Colon (tissue), 2 donors: Measurements from ENCODE around the gene SPHK2.
A peak's percentile ranks its signal among the peaks of the same experiment; 100 is the strongest.
"Not testable (repeated sequence)": the region's sequence is repeated elsewhere in the genome, so short reads cannot be mapped to it uniquely, and the experiment has no call there.

ENCODE experiments used
- FAIRE-seq: peaks from 2 replicates; lab custom pipeline; 2012; peaks lifted over from hg19 to GRCh38; lab: Jason Lieb, UNC
- donor health status: control.
- donor health status: control.

Gene SPHK2

GRCh38 chr19:48660852-48661710, 41.8 kb downstream of the SPHK2 start:
- peak; percentile 66 for FAIRE-seq

DNA sequence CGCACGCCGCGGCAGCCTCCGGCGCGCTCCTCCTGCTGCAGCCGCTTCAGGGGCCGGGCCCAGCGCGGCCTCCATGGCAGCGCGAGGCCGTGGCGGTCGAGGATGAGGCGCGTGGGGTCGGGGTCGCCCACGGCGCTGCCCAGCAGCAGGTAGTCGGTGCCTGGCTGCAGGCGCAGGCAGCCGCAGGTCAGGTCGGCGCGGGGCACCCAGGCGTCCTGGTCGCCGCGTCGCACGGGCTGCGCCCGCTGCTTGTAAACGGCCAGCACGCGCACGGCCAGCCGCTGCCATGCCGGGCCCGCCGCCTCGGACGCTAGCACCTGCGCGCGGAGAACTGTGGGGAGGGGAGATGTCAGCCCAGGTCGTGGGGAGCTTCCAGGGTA, 42.4 kb downstream of the SPHK2 start:
- FAIRE-seq, result no peak

DNA sequence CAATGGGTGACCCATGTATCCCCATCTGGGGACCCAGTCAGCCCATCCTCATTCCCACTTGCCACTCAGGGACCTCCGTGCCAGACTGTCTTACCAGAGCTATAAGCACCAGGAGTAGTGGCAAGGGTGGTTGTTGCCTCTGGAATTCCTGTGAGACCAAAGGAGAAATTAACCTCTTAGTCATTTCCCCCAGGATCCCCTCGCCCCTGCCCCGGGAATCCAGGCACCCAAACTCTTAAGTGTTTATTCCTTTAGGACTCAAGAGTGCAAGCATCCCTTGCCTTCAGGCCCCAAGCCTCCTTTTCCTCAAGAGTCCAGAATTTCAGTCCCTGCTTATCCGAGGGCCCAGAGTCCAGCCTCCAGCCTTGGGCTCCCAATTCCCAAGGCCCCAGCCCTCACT, 44.4 kb downstream of the SPHK2 start:
- no peak for FAIRE-seq

- no peak for FAIRE-seq
Measured at GRCh38 chr19:48664476-48664875, 45.2 kb downstream of the SPHK2 start.

DNA sequence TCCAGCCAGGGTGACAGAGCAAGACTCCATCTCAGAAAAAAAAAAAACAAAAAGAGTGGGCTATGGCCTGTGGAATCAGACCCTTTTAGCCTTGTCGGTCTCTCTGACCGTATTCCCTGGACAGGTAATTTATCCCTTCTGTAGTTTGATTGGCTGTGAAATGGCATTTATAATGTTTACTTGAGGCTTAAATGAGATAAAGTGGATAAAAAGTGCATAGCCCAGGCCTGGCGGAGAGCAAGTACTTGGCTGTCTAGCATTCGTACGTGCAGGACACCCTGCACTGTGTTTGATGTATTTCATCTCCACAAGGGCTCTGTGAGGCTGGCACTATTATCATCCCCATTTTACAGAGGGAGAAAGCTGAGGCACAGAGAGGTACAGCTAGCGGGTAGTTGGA, 46.5 kb downstream of the SPHK2 start:
- FAIRE-seq, result no peak

DNA sequence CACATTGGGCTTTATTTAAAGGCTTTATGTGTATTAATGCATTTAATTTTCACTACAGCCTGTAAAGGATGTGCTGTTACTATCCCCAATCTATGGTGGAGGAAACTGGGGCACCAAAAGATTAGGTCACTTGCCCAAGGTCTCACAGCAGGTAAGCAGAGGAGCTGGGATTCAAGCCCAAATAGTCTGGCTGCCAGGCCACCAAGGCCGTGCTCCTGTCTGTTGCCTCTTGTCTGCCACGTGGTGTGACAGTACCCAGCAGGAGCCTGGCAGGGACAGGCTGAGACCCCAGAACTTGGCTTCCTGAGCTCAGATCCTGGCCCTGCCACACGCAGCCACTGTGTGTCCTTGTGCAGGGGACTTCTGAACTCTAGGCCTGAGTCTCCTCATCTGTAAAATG, 49.0 kb downstream of the SPHK2 start:
- FAIRE-seq, result no peak

- no peak for FAIRE-seq
Measured at GRCh38 chr19:48668761-48669160, 49.5 kb downstream of the SPHK2 start.

DNA sequence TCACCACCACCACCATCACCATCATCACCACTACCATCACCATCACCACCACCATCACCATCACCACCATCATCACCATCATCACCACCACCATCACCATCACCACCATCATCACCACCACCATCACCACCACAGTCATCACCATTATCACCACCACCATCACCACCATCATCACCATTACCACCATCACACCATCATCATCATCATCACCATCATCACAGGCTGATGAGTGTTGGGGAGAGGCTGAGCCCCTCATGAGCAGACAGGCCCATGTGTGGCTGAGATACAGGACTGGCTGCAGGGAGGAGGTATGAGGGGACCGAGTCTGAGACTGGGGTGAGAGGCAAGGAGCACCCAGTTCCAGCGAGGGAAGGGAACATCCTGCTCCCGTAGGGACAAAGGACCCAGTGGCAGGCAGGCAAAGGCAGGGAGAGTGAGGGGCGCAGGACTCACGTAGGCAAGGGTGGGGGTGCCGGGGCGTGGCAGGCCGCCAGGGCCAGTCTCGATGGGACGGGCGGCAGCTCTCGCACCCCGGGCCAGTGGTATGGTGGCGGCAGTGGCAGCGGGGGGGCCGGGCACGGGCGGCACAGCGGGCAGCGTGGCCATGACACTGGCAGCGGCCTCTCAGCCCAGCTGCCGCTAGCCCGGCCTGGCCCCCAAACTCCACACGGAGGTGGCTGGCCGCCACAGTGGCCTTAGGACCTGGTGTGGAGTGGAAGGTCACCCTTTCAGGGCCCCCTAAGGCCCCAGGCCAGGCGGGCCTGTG, 50.8 kb downstream of the SPHK2 start:
- no peak for FAIRE-seq

- no peak for FAIRE-seq
Measured at GRCh38 chr19:48670699-48671445, 51.6 kb downstream of the SPHK2 start.

- FAIRE-seq, result no peak
Measured at GRCh38 chr19:48671446-48671995, 52.2 kb downstream of the SPHK2 start.

DNA sequence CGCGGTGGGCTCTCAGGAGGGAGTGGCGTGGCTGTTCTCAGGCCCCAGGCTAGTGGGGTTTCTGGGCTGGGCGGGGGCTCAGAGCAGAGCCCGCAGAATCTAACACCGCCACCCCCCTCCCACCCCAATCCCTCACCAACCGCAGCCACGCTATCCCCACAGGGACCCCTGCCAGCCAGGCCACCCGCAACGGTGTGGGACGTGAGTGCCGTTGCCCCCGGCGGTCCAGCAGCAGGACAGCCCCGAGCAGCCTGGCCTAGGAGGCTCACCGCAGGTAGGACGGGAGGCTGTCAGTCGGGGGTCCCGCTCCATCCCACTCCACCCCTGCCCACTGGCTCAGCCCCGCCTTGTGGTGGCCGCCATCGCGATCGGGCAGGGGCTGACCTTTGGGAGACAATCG, 53.7 kb downstream of the SPHK2 start, which contains the start of gene NTN5:
Gene NTN5 (minus strand): TSS at position 24 of the 400 bp plus-strand sequence. CDS start 2,031 bp downstream, outside the sequence.
- no peak for FAIRE-seq

- FAIRE-seq, result no peak
Measured at GRCh38 chr19:48673436-48674100, 54.3 kb downstream of the SPHK2 start.

- no peak for FAIRE-seq
Measured at GRCh38 chr19:48674216-48674809, 55.0 kb downstream of the SPHK2 start.

DNA sequence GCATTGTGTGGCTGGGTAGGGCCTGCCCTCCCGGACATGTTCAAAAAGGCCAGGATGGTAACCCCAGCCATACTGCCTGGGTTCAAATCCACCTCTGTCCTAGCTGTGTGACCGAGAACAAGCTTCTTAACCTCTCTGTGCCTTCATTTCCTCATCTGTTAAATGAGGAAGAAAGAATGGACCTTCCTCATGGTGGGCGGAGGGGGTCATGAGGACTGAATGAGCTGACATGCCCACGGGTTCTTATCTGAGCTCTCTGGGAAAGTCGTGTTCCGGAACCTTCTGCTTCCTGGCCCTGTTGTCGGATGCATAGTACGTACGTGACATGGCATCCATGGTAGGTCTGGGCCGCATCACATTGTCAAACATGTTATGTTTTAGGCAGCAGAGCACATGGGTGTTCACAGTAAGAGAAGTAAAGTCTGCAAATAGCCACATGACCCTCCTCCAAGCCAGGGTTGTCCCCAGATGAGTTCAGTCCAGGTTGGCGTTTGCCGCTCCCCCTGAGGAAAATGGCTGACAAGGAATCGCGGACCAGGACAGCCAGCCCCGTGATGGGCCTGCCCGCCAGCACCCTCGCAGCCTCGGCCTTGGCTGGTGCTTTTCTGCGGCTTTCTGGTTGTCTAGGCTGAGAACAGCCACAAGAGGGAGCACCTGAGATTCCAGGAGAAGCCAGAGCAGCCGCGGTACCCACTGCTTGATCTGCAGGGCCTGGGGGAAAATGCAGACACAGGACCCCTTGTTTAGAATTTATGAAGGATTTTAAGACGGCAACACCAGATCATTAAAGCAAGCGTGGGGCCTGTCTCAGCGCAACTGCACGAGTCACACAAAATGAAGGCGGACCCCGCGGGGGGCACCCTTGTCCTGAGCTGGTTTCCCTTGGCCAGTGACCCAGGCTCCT, 55.9 kb downstream of the SPHK2 start:
- FAIRE-seq, result no peak

DNA sequence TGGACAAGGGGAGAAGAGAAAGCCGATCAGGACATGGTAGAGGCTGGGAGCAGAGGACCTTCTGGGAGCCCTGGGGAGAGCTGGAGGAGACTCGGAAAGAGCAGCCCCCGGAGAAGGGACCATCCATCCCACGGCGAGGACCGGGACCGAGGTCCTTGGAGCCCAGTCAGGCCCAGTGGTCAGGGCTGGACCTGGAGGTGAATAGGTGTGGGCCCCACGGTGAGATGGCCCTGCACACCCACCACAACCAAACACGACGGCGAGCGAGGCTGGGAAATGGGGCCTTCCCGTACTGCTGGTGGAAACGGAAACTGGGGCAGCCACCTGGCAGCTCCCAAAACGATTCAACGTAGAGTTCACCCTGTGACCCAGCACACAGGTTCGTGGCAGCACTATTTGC, 57.2 kb downstream of the SPHK2 start:
- no peak for FAIRE-seq

- FAIRE-seq, result no peak
Measured at GRCh38 chr19:48676887-48677286, 57.6 kb downstream of the SPHK2 start.

DNA sequence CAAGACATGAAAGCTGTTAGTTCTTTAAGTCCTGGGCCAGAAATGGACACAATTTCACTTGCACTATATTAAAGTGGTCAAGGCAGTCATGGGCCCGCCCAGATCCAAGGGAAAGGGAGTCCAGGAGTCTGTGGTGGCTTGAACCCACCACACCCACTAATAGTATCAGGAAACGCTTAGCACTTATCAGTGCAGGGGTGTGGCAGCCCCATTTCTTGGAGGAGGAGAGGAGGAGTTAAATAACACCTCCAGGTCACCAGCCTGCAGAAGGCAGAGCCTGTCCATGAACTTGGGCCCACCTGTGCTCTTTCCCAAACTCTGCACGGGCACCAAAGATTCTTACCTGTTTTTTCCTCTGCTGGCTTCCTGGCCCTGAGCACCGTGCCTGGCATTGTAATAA, 58.9 kb downstream of the SPHK2 start:
- FAIRE-seq, result no peak

- not testable (repeated sequence) for FAIRE-seq
Measured at GRCh38 chr19:48680006-48680405, 60.7 kb downstream of the SPHK2 start.
